CD1c-positive myeloid dendritic cell (primary cell): Measurements from ENCODE around the gene STK4.
"Not testable (repeated sequence)": the region's sequence is repeated elsewhere in the genome, so short reads cannot be mapped to it uniquely, and the experiment has no call there.

Experiments
- DNase-seq: peaks from one replicate; pipeline ENCODE4 v3.0.0-alpha.2; 2016; ENCODE audit errors: extremely low spot score

The STK4 gene

DNA sequence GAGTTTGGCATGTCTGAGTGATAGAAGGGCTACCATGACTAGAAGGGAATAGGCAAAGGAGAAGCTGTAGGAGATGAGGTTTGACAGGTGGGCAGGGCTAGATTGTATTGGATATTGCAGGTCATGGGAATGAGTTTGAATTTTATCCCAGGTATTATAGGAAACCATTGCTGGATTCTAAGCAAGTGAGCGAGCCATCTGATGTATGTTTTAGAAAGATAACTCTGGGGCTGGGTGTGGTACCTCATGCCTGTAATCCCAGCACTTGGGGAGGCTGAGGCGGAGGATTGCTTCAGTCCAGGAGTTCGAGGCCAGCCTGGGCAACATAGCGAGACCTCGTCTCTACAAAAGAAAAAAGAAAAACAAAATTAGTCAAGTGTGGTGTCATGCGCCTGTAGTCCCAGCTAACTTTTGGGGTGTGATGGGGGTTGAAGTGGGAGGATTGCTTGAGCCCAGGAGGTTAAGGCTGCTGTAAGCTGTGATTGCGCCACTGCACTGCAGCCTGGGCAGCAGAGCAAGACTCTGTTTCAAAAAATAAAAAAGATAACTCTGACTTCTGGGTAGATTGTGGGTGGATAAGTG is 16.9 kb downstream of the STK4 start:
- DNase-seq = no peak

- DNase-seq = no peak
Measured at GRCh38 chr20:44988631-44989171, 22.4 kb downstream of the STK4 start.

DNA sequence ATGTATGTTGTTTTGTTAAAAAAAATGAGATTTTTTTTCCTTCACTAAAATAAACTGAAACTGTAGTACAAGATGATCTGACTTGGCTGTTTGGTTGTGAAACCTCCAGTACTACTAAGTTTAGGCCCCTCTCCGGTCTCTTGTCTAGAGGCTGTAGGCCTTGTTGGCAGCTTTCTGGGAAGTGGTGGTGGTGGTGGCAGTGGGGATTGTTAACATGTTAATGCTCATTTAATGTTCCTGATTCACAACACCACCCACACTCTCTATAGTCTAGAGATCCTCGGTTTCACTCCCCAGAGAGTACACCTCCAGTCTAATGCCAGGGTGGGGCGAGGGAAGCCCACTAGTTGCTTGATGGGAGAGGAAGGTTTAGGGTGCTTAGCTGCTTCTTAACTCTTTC is 24.1 kb downstream of the STK4 start:
- peak; percentile 66 for DNase-seq

- no peak for DNase-seq
Measured at GRCh38 chr20:44990957-44991356, 24.6 kb downstream of the STK4 start.

GRCh38 chr20:44993343-44993742 is 27.0 kb downstream of the STK4 start:
- peak; percentile 53 for DNase-seq

GRCh38 chr20:44997171-44997570 is 30.9 kb downstream of the STK4 start:
- DNase-seq = no peak

GRCh38 chr20:44997668-44998067 is 31.4 kb downstream of the STK4 start:
- no peak for DNase-seq

- no peak for DNase-seq
Measured at GRCh38 chr20:45008521-45009049, 42.3 kb downstream of the STK4 start.

DNA sequence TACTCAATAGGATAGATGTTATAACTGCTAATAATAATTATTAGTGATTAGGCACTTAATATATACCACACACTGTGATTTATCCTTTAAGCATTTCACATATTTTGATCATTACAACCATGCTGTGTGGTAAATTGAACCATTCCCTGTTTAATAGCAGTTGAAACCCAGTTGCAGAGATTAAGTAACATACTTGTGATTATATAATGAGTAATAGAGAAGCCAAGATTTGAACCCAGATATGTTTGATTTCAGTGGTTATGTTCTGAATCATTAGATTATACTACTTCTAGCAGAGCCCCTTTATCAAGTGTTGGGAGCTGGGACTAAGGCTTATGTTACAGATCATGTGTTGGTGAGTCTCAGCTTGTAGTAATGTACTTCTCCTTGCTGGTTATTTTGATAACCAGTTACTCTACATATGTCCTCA is 44.1 kb downstream of the STK4 start:
- no peak for DNase-seq

DNA sequence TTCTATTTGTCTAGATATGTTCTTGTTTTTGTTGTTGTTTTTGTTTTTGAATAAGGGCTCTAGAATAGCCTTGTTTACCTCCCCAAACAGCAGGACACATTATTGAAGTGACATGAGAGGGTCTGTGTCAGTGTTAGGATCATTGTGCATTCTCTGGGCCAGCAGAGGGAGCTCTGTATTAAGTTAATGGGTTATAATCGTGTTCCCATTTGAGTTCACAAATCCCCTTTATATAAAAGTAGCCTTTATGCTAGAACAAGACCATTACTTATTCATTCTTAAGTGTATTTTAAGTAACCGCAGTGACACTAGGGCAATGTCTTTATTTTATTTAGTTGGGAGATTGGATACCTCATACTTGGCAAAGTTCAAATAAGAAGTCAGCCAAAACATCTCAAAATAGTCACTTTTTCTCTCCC is 44.8 kb downstream of the STK4 start:
- peak; percentile 39 for DNase-seq

GRCh38 chr20:45012682-45013302 is 46.5 kb downstream of the STK4 start:
- no peak for DNase-seq

DNA sequence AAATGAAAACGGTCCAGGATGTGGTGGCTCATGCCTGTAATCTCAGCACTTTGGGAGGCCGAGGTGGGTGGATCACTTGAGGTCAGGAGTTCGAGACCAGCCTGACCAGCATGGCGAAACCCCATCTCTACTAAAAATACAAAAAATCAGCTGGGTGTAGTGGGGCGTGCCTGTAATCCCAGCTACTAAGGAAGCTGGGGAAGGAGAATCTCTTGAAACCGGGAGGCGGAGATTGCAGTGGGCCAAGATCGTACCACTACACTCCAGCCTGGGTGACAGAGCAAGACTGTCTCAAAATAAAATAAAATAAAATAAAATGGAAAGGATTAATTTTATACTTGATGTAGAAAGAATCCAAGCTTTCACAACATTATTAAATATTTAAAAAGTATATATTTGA is 47.8 kb downstream of the STK4 start:
- not testable (repeated sequence) for DNase-seq

DNA sequence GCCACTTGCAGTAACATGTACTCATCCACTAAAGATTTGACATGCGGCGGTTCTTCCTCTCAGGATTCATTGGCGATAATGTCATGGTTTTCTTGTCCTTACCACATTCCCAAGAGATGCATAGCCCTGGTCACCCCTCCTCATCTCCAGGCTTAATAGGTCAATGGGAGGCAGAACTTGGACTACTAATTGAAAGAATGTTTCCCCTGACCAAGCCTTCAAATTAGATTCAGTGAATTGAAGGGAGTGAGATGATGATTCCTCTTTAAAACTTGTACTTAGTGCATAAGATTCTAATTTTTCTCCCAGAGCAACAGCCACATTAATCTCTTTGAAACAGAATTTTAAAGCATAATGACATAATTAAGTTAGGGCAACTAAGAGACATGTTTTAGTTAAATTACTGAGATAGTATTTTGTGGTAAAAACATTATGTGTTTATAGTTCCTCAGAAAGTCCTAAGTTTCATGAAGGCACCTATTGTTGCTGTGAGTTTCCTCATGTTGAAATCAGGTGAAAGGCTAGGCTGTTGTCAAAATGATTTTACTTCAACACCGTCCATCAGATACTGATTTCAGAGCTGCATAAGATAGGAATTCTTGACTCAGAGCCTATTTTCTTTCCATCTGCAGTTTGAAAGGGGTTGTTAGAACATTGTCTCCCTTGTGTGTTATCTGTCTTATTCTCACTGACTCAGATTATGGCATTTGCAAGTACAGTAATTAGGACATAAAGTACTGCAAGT is 48.5 kb downstream of the STK4 start:
- no peak for DNase-seq

GRCh38 chr20:45016089-45016671 is 49.9 kb downstream of the STK4 start:
- DNase-seq = no peak

DNA sequence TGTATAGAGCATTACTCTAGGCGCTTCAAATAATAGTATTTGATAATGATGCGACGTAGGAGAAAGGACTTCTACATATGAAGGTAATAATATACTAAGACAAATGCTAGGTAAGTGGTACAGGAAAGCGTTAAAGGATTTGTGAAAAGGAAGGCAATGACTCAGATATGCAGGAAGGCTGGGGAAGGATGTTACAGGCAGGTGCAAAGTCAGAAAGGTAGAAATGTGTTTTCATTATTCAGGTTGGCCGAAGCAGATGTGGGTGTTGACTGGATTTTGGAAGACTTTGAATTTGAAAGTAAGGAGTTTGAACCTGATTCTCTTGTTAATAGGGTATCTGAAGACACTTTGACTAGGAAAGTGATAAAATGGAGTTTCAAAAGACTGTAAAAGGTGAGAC is 51.0 kb downstream of the STK4 start:
- no peak for DNase-seq

DNA sequence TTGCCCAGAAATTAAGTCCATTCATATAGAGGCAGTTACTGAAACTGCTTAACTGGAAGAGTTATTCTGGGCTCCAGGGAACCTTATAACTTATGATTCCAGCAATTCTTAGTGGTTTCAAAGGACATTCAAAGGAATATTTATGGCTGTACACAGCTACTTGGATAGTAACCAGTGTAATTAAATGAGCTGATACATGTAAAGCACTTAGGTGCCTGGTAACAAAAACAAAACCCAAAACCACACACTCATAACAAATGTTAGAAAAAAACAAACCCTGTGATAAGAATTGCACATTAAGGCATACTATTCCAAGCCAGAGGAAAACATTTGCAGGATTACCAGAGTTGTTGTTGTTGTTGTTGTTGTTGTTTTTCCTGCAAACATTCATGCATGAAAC is 51.5 kb downstream of the STK4 start:
- no peak for DNase-seq

- DNase-seq = no peak
Measured at GRCh38 chr20:45019027-45019761, 52.9 kb downstream of the STK4 start.

- DNase-seq = no peak
Measured at GRCh38 chr20:45019762-45020123, 53.4 kb downstream of the STK4 start.

GRCh38 chr20:45020236-45020886 is 54.0 kb downstream of the STK4 start:
- DNase-seq = no peak

GRCh38 chr20:45021631-45022030 is 55.3 kb downstream of the STK4 start:
- no peak for DNase-seq

GRCh38 chr20:45023140-45023539 is 56.8 kb downstream of the STK4 start:
- not testable (repeated sequence) for DNase-seq
